Measurements from ENCODE around the gene CCDC138. TPM values are rescaled to one million over a fixed set of nuclear protein-coding genes. Genes with fewer than 3 reads are reported as not detected.

Gene CCDC138
- total RNA-seq, 4 donors from 2014 or later = 5.9 to 8.7 (median 6.5) TPM

- no peaks in the 10 kb centered on the region for H3K4me1 ChIP-seq
- H3K36me3 ChIP-seq = no peaks in the 10 kb centered on the region
- H3K27me3 ChIP-seq = no peaks in the 10 kb centered on the region
- no peak overlapping the region for H3K4me3 ChIP-seq
- no peak for DNase-seq (ENCODE audit: low spot score in 2 of 2)
- H3K9me3 ChIP-seq = no peaks in the 10 kb centered on the region
- WGBS, 2 donors = 62 to 65% methylated on average over 22 to 23 of the region's 24 CpGs
- TF ChIP-seq POLR2A (IDR thresholded peaks at IDR 0.05) (no peak), CTCF (IDR thresholded peaks at IDR 0.05) (no peak), EP300 (IDR thresholded peaks at IDR 0.05) (no peak)
- no peak overlapping the region for H3K27ac ChIP-seq
These were observed 121.5 kb downstream of the CCDC138 start for GRCh38 chr2:108907822-108908712.

GRCh38 chr2:108908713-108909070, 122.1 kb downstream of the CCDC138 start:
- H3K9me3 ChIP-seq = no peaks in the 10 kb centered on the region
- no peak for TF ChIP-seq EP300 (IDR thresholded peaks at IDR 0.05)
- WGBS, 2 donors = 62 to 79% methylated on average over 1 of the region's 1 CpG
- H3K4me3 ChIP-seq = no peak overlapping the region
- H3K27ac ChIP-seq = no peak overlapping the region
- H3K36me3 ChIP-seq = no peaks in the 10 kb centered on the region
- H3K27me3 ChIP-seq = no peaks in the 10 kb centered on the region
- H3K4me1 ChIP-seq = no peaks in the 10 kb centered on the region
- no peak for DNase-seq (ENCODE audit: low spot score in 2 of 2)

GRCh38 chr2:108909275-108909823, 122.8 kb downstream of the CCDC138 start:
- WGBS, 2 donors = 70 to 91% methylated on average over 9 of the region's 9 CpGs
- H3K36me3 ChIP-seq = no peaks in the 10 kb centered on the region
- no peaks in the 10 kb centered on the region for H3K9me3 ChIP-seq
- no peak overlapping the region for H3K27ac ChIP-seq
- no peaks in the 10 kb centered on the region for H3K4me1 ChIP-seq
- no peak for TF ChIP-seq CTCF (IDR thresholded peaks at IDR 0.05)
- no peak for TF ChIP-seq POLR2A (IDR thresholded peaks at IDR 0.05)
- no peak for TF ChIP-seq EP300 (IDR thresholded peaks at IDR 0.05)
- H3K4me3 ChIP-seq = no peak overlapping the region
- no peaks in the 10 kb centered on the region for H3K27me3 ChIP-seq
- DNase-seq (ENCODE audit: low spot score in 2 of 2) = no peak

GRCh38 chr2:108910011-108910431, 123.5 kb downstream of the CCDC138 start:
- Histone ChIP-seq H3K4me3 (no peak overlapping the region), H3K9me3 (no peaks in the 10 kb centered on the region), H3K27me3 (no peaks in the 10 kb centered on the region), H3K36me3 (no peaks in the 10 kb centered on the region), H3K4me1 (no peaks in the 10 kb centered on the region), H3K27ac (no peak overlapping the region)
- DNase-seq (ENCODE audit: low spot score in 2 of 2) = no peak
- 87 to 89% methylated on average over 12 of the region's 12 CpGs for WGBS, 2 donors
- TF ChIP-seq CTCF (IDR thresholded peaks at IDR 0.05) = no peak
- no peak for TF ChIP-seq EP300 (IDR thresholded peaks at IDR 0.05)
- no peak for TF ChIP-seq POLR2A (IDR thresholded peaks at IDR 0.05)

GRCh38 chr2:108910541-108911396, 124.2 kb downstream of the CCDC138 start:
- Histone ChIP-seq H3K36me3 (no peaks in the 10 kb centered on the region), H3K4me3 (no peak overlapping the region), H3K4me1 (no peaks in the 10 kb centered on the region), H3K9me3 (no peaks in the 10 kb centered on the region), H3K27me3 (no peaks in the 10 kb centered on the region), H3K27ac (no peak overlapping the region)
- WGBS, 2 donors = 84 to 85% methylated on average over 20 of the region's 20 CpGs
- no peak for DNase-seq (ENCODE audit: low spot score in 2 of 2)
- TF ChIP-seq EP300 (IDR thresholded peaks at IDR 0.05) (no peak), CTCF (IDR thresholded peaks at IDR 0.05) (no peak), POLR2A (IDR thresholded peaks at IDR 0.05) (no peak)
